K562 (cell line): Measurements from ENCODE around the gene SMIM35. TPM values are rescaled to one million over a fixed set of nuclear protein-coding genes. Genes with fewer than 3 reads are reported as not detected.

ENCODE experiments used
- CBX8 ChIP-seq: fragments of 200-600 bp; sonication (generic); IDR thresholded peaks from 2 replicates; pipeline ENCODE4 v1.6.1; 2012; ENCODE audit warnings: borderline replicate concordance, mixed run types, low read depth, mild to moderate bottlenecking, moderate library complexity, mixed read lengths, low read length, control low read depth, inconsistent platforms; ENCODE audit not compliant: poor library complexity, severe bottlenecking; ENCODE audit errors: extremely low read depth
- CREB3L1 ChIP-seq: fragments of 450-650 bp; IDR thresholded peaks from 2 replicates; pipeline ENCODE4 v1.6.1; 2014; ENCODE audit warnings: low read depth, mild to moderate bottlenecking, moderate library complexity, borderline replicate concordance
- CREBBP ChIP-seq: IDR thresholded peaks from one replicate; pipeline ENCODE4 v1.6.1; 2012; ENCODE audit warnings: low read depth, mild to moderate bottlenecking, control low read depth, inconsistent platforms, low read length
- HDAC1 ChIP-seq, 2 experiments: fragments of 450-650 bp; IDR thresholded peaks; 2 replicates each; pipeline ENCODE4 v1.6.1; 2016 to 2017; ENCODE audit warnings: inconsistent platforms in 1 of 2, mild to moderate bottlenecking in 1 of 2, moderate library complexity in 1 of 2
- HOXB6 ChIP-seq: fragments of 250-450 bp; sonication (Bioruptor Pico); IDR thresholded peaks from 2 replicates; pipeline ENCODE4 v1.5.1; 2022; ENCODE audit warnings: mild to moderate bottlenecking, borderline replicate concordance
- JUN ChIP-seq, 2 experiments: sonication (generic) in 1 of 2; formaldehyde crosslinking in 1 of 2; IDR thresholded peaks; 2 replicates each; pipeline versions ENCODE4 v1.6.1 to v1.8.0; 2012 to 2022; ENCODE audit warnings: borderline replicate concordance in 2 of 2, mild to moderate bottlenecking in 2 of 2, improper control_type of control experiment in 1 of 2, low read depth in 1 of 2, low read length in 1 of 2, missing genetic modification reagents in 1 of 2
- L3MBTL2 ChIP-seq: fragments of 450-650 bp; IDR thresholded peaks from 2 replicates; pipeline ENCODE4 v1.6.1; 2016; ENCODE audit warnings: mild to moderate bottlenecking, moderate library complexity
- MAZ ChIP-seq, 2 experiments: fragments of 450-650 bp in 1 of 2; sonication (generic) in 1 of 2; formaldehyde crosslinking; IDR thresholded peaks in 1 of 2; conservative IDR thresholded peaks in 1 of 2; 2 replicates each; pipeline versions ENCODE4 v1.4.0 to v1.5.0; 2020; ENCODE audit warnings: mild to moderate bottlenecking in 1 of 2, missing genetic modification reagents in 1 of 2
- NR2C2 ChIP-seq, 2 experiments: fragments of 200-800 bp in 1 of 2; sonication (Bioruptor generic) in 1 of 2; sonication (generic) in 1 of 2; formaldehyde crosslinking in 1 of 2; IDR thresholded peaks; 2 replicates each; pipeline versions ENCODE4 v1.6.1 to v1.8.0; 2016 to 2022; ENCODE audit warnings: mild to moderate bottlenecking in 1 of 2, missing compliant biosample characterization in 1 of 2, missing genetic modification characterization in 1 of 2, missing genetic modification reagents in 1 of 2
- NUFIP1 ChIP-seq: fragments of 450-650 bp; IDR thresholded peaks from 2 replicates; pipeline ENCODE4 v1.6.1; 2018; ENCODE audit not compliant: partially characterized antibody
- SRF ChIP-seq, 2 experiments: fragments of 250-450, 450-650 bp in 1 of 2; sonication (Bioruptor Pico) in 1 of 2; sonication (generic) in 1 of 2; formaldehyde crosslinking; IDR thresholded peaks; 2 replicates each; pipeline versions ENCODE4 v1.5.0 to v1.5.1; 2020 to 2022; ENCODE audit warnings: mild to moderate bottlenecking in 1 of 2, missing genetic modification reagents in 1 of 2
- SRSF7 ChIP-seq: fragments of 200-400 bp; formaldehyde crosslinking; optimal IDR thresholded peaks from 2 replicates; pipeline ENCODE3; 2017; ENCODE audit warnings: mild to moderate bottlenecking, low read depth, low read length
- ZBED1 ChIP-seq: IDR thresholded peaks from 2 replicates; pipeline ENCODE4 v1.6.1; 2014
- ZC3H4 ChIP-seq: sonication (generic); formaldehyde crosslinking; IDR thresholded peaks from 2 replicates; pipeline ENCODE4 v1.9.0; 2021; ENCODE audit warnings: missing genetic modification reagents, borderline replicate concordance
- ZKSCAN3 ChIP-seq: fragments of 250-450 bp; sonication (Bioruptor Pico); IDR thresholded peaks from 2 replicates; pipeline ENCODE4 v1.4.0; 2020
- ZNF146 ChIP-seq: IDR thresholded peaks from one replicate; pipeline ENCODE4 v1.6.1; 2018; ENCODE audit warnings: missing compliant biosample characterization; ENCODE audit not compliant: unreplicated experiment
- ZNF184 ChIP-seq: sonication (generic); formaldehyde crosslinking; IDR thresholded peaks from 2 replicates; pipeline ENCODE4 v1.5.0; 2020; ENCODE audit warnings: missing genetic modification reagents
- ZNF324 ChIP-seq: fragments of 250-450 bp; sonication (Bioruptor Pico); IDR thresholded peaks from 2 replicates; pipeline ENCODE4 v1.4.0; 2020; ENCODE audit warnings: mild to moderate bottlenecking
- ZNF696 ChIP-seq: fragments of 250-450 bp; sonication (Bioruptor Pico); conservative IDR thresholded peaks from 2 replicates; pipeline ENCODE4 v1.4.0; 2020; ENCODE audit warnings: mild to moderate bottlenecking, moderate library complexity
- polyA plus RNA-seq, 8 experiments: library from polyadenylated mRNA; depleted of rRNA in 4 of 8; stranded (reverse) in 5 of 8; unstranded in 3 of 8; fragments of >200 nt; fragmentation: Nextera tagmentation in 2 of 8; fragmentation: Illumina TruSeq in 1 of 8; extraction: Ambion mirVana in 2 of 8; extraction: Trizol in 1 of 8; gene quantifications; 2 replicates each; pipeline versions ENCODE4 v1.2.1 to v1.2.3, GENCODE V29; 2011 to 2014; ENCODE audit warnings: inconsistent platforms in 1 of 8, missing spikeins in 1 of 8
- total RNA-seq, 7 experiments: library from RNA; depleted of rRNA in 6 of 7; stranded (reverse); fragments of >200 nt in 6 of 7; fragmentation: Illumina TruSeq in 2 of 7; extraction: Trizol in 2 of 7; gene quantifications; 2 replicates each; pipeline versions ENCODE4 v1.2.1 to v1.2.3, GENCODE V29; 2011 to 2021; ENCODE audit warnings: low replicate concordance in 1 of 7
- TF ChIP-seq, protein P1 (sequence below): fragments of 450-650 bp; conservative IDR thresholded peaks from 2 replicates; pipeline ENCODE4 v1.6.1; 2016; ENCODE audit warnings: missing genetic modification characterization, low read depth, mild to moderate bottlenecking, control low read depth, missing compliant biosample characterization
- TF ChIP-seq, protein P2 (sequence below): fragments of 250-450 bp; sonication (Bioruptor Pico); IDR thresholded peaks from 2 replicates; pipeline ENCODE4 v1.5.0; 2021

SMIM35 gene
- total and polyA plus RNA-seq, 9 of the 15 experiments (the other 6 are each of a cell fraction or from before 2014, with no cell fraction given): 0.03 TPM; not detected in 7

GRCh38 chr11:118126082-118126838 is 39.5 kb upstream of the SMIM35 start (continued):
- TF ChIP-seq CREB3L1 (no peak), NUFIP1 (no peak), ZBED1 (peak; percentile 94; the same call in 1 of the 2 replicates), HOXB6 (no peak), CREBBP (no peak), SRF (CRISPR knock-in tag; IDR thresholded peaks at IDR 0.05) (0 out of 4 replicates have a peak, but pooled peaks of 1 of the 2 experiments have one; percentile 44), ZKSCAN3 (no peak), ZNF696 (0 out of 2 replicates have a peak, but pooled peaks have one; percentile 51), L3MBTL2 (no peak), NR2C2 (CRISPR knock-in tag; IDR thresholded peaks at IDR 0.05) (no peak), NR2C2 (tag; IDR thresholded peaks at IDR 0.05) (no peak), ZNF184 (CRISPR knock-in tag) (no peak), ZNF146 (CRISPR knock-in tag) (no peak), HDAC1 (IDR thresholded peaks at IDR 0.05) (no peak), MAZ (CRISPR knock-in tag; conservative IDR thresholded peaks at IDR 0.05 in 1 of 2, IDR thresholded peaks at IDR 0.05 in 1 of 2) (peak in 1 of 2 experiments; percentile 38; a peak in 1 of 4 replicates), JUN (IDR thresholded peaks at IDR 0.05; ENCODE audit: borderline replicate concordance, low read depth, low read length) (no peak), JUN (CRISPR knock-in tag; IDR thresholded peaks at IDR 0.05; ENCODE audit: borderline replicate concordance) (no peak), ZC3H4 (CRISPR knock-in tag) (no peak), ZNF324 (CRISPR knock-in tag) (no peak), CBX8 (no peak), SRSF7 (no peak)
- TF ChIP-seq, protein P1, sequence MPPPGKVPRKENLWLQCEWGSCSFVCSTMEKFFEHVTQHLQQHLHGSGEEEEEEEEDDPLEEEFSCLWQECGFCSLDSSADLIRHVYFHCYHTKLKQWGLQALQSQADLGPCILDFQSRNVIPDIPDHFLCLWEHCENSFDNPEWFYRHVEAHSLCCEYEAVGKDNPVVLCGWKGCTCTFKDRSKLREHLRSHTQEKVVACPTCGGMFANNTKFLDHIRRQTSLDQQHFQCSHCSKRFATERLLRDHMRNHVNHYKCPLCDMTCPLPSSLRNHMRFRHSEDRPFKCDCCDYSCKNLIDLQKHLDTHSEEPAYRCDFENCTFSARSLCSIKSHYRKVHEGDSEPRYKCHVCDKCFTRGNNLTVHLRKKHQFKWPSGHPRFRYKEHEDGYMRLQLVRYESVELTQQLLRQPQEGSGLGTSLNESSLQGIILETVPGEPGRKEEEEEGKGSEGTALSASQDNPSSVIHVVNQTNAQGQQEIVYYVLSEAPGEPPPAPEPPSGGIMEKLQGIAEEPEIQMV (tag): no peak
- TF ChIP-seq, protein P2, sequence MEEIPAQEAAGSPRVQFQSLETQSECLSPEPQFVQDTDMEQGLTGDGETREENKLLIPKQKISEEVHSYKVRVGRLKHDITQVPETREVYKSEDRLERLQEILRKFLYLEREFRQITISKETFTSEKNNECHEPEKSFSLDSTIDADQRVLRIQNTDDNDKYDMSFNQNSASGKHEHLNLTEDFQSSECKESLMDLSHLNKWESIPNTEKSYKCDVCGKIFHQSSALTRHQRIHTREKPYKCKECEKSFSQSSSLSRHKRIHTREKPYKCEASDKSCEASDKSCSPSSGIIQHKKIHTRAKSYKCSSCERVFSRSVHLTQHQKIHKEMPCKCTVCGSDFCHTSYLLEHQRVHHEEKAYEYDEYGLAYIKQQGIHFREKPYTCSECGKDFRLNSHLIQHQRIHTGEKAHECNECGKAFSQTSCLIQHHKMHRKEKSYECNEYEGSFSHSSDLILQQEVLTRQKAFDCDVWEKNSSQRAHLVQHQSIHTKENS: no peak
